Osteocyte (in vitro differentiated cells): Measurements from ENCODE around the gene COA7. TPM values are rescaled to one million over a fixed set of nuclear protein-coding genes. Genes with fewer than 3 reads are reported as not detected.

Experiments used
- DNase-seq: peaks from one replicate; pipeline ENCODE4 v3.0.0; 2021; ENCODE audit warnings: mixed read lengths; ENCODE audit not compliant: unreplicated experiment; ENCODE audit errors: extremely low spot score
- H3K27ac Mint-ChIP-seq: one replicate; pipeline ENCODE4 v1.8.0; 2021; ENCODE audit warnings: mild to moderate bottlenecking, mixed read lengths; ENCODE audit not compliant: unreplicated experiment
- H3K27me3 Mint-ChIP-seq: one replicate; pipeline ENCODE4 v1.8.0; 2021; ENCODE audit warnings: mixed read lengths; ENCODE audit not compliant: unreplicated experiment
- H3K36me3 Mint-ChIP-seq: one replicate; pipeline ENCODE4 v1.8.0; 2021; ENCODE audit warnings: mixed read lengths; ENCODE audit not compliant: unreplicated experiment
- H3K4me1 Mint-ChIP-seq: one replicate; pipeline ENCODE4 v1.8.0; 2021; ENCODE audit warnings: mixed read lengths; ENCODE audit not compliant: unreplicated experiment
- H3K4me3 Mint-ChIP-seq: one replicate; pipeline ENCODE4 v1.8.0; 2021; ENCODE audit warnings: mild to moderate bottlenecking, moderate library complexity, mixed read lengths; ENCODE audit not compliant: unreplicated experiment
- H3K9me3 Mint-ChIP-seq: one replicate; pipeline ENCODE4 v1.8.0; 2021; ENCODE audit warnings: mixed read lengths; ENCODE audit not compliant: unreplicated experiment
- CTCF ChIP-seq: fragments of 200-600 bp; sonication (generic); IDR thresholded peaks from 2 replicates; pipeline ENCODE4 v1.5.0; 2021; ENCODE audit warnings: antibody characterized with exemption, mild to moderate bottlenecking, moderate library complexity
- total RNA-seq: library from RNA; stranded (reverse); gene quantifications from 2 replicates; pipeline ENCODE4 v1.2.1, GENCODE V29; 2021

Gene COA7
- total RNA-seq, 1 donor from 2014 or later = 25.7 TPM

DNA sequence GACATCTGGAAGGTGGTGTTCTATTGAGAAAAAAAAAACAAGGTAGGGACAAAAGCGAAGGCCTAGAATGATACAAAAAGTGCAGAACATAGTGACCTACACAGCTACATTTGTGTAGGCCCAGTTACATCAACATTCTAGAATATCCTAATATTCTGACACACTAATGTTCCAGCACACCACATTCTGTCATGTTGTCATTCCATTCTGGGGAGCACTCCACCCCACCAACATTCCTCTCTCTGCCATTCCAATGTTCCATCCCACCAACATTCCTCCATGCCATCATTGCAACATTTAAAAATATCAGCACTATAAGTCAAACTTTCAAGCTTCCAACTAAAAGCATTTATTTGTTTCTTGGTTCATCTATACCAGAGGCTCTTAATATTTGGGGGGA lies 28.5 kb downstream of the COA7 start:
- Mint-ChIP-seq H3K27ac (peak overlapping the region; percentile 8), H3K4me1 (peaks cover 25% of the 10 kb centered on the region)
- no peak for DNase-seq

GRCh38 chr1:52668711-52669110 lies 29.4 kb downstream of the COA7 start:
- no peaks in the 10 kb centered on the region for H3K27me3 Mint-ChIP-seq
- no peak overlapping the region for H3K4me3 Mint-ChIP-seq
- no peaks in the 10 kb centered on the region for H3K36me3 Mint-ChIP-seq
- no peaks in the 10 kb centered on the region for H3K9me3 Mint-ChIP-seq
- H3K4me1 Mint-ChIP-seq = peaks cover 26% of the 10 kb centered on the region
- TF ChIP-seq CTCF = no peak
- no peak overlapping the region for H3K27ac Mint-ChIP-seq
- no peak for DNase-seq

More for the DNA sequence above, 28.5 kb downstream of the COA7 start:
- Mint-ChIP-seq H3K9me3 (no peaks in the 10 kb centered on the region), H3K27me3 (no peaks in the 10 kb centered on the region), H3K4me3 (no peak overlapping the region), H3K36me3 (no peaks in the 10 kb centered on the region)
- TF ChIP-seq CTCF = no peak

DNA sequence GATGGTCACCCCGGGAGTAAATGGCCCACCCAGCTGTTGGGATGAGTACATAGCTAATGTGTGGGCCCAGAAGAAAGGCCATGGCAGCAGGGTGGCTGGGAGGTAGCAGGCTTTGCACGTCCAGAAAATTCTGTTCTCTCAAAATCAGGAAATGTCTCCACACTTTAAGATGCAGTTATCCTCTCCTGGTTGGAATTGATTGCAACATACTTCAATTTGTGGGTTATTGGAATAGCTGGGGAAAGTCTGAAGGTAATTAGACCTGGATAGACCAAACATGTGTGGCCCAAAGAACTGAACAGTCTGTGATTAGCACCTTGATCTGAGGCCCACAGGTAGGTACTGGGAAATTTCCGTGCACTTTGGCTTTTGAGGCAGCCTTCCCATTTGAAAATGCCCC lies 30.2 kb downstream of the COA7 start:
- no peak for DNase-seq
- Mint-ChIP-seq H3K27me3 (no peaks in the 10 kb centered on the region), H3K27ac (no peak overlapping the region), H3K9me3 (no peaks in the 10 kb centered on the region), H3K4me1 (peaks cover 33% of the 10 kb centered on the region), H3K36me3 (no peaks in the 10 kb centered on the region), H3K4me3 (no peak overlapping the region)
- TF ChIP-seq CTCF = no peak

DNA sequence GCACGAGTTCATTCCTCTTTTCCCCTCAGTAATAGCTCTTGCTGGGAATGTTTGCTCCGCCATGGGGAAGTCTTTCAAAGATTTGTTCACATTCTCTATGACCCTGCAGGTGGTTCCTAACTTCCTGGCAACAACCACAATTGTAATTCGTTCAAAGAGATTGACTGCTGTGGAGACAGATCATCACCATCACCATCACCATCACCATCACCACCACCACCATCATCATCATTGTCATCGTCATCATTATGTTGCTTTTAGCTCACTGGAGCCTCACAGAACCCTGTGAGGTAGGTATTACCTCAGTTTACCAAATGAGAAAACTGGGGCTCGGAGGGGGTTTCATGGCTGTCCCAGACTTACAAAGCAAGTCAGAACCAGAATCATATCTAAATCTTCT lies 30.9 kb downstream of the COA7 start:
- no peaks in the 10 kb centered on the region for H3K27me3 Mint-ChIP-seq
- TF ChIP-seq CTCF = no peak
- no peak overlapping the region for H3K27ac Mint-ChIP-seq
- H3K36me3 Mint-ChIP-seq = no peaks in the 10 kb centered on the region
- no peak for DNase-seq
- H3K9me3 Mint-ChIP-seq = no peaks in the 10 kb centered on the region
- no peak overlapping the region for H3K4me3 Mint-ChIP-seq
- peaks cover 38% of the 10 kb centered on the region for H3K4me1 Mint-ChIP-seq

DNA sequence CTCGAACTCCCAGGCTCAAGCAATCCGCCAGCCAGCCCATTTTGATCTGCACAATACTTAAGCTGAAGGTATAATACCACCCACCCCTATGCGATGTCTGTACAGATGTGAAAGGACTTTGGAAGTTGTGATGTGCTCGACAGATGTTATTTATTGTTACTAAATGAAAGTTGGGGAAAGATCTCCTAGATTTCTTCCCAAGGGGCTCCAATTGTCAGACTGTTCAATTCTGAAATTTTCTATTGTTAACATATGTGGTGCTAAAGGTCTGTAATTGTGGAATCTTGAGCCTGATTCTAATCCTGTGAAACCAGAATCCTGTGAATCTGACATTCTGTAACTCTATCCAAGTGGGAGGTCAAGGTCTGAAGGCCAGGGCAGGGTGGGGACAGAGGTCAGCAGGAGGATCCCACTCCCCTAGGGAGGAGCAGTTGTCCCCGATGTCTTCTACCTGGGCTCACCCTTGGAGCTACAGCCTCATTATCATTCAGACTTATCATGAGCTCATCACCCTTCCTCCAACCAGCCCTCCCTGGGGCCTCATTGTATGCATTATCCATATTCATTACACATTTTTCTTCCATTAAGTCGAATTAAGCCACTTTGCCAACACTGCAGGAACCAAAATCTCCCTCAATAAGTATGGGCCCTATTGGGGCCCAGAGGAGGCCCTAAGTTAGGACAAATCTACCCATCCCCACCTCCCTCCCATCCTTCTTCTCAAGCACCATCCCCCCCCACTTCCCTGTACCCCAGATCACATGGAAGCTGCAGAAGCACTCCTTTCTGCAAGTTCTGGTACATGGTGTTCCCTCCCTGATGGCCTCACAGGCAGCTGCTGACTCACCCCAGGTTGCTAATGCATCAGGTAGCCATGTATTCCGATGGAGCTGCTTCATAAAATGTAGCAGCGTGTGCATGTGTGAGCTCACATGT lies 32.9 kb downstream of the COA7 start:
- Mint-ChIP-seq H3K4me1 (peaks cover 36% of the 10 kb centered on the region), H3K27me3 (no peaks in the 10 kb centered on the region), H3K27ac (no peak overlapping the region), H3K36me3 (no peaks in the 10 kb centered on the region), H3K9me3 (no peaks in the 10 kb centered on the region), H3K4me3 (no peak overlapping the region)
- TF ChIP-seq CTCF = no peak
- no peak for DNase-seq
